Neural progenitor cell (in vitro differentiated cells): Measurements from ENCODE around the gene KCNK10.

Source experiments
- EZH2phosphoT487 ChIP-seq: fragments of 200-600 bp; sonication (generic); IDR thresholded peaks from 2 replicates; pipeline ENCODE4 v1.6.1; 2017; ENCODE audit warnings: antibody characterized with exemption
- TF ChIP-seq, protein P1 (sequence below): fragments of 200-600 bp; sonication (generic); IDR thresholded peaks from 2 replicates; pipeline ENCODE4 v1.5.1; 2017; ENCODE audit warnings: antibody characterized with exemption, mild to moderate bottlenecking

GRCh38 chr14:88325883-88326282 is 2.8 kb upstream of the KCNK10 start:
- TF ChIP-seq EZH2phosphoT487 = no peak
- TF ChIP-seq, protein P1, sequence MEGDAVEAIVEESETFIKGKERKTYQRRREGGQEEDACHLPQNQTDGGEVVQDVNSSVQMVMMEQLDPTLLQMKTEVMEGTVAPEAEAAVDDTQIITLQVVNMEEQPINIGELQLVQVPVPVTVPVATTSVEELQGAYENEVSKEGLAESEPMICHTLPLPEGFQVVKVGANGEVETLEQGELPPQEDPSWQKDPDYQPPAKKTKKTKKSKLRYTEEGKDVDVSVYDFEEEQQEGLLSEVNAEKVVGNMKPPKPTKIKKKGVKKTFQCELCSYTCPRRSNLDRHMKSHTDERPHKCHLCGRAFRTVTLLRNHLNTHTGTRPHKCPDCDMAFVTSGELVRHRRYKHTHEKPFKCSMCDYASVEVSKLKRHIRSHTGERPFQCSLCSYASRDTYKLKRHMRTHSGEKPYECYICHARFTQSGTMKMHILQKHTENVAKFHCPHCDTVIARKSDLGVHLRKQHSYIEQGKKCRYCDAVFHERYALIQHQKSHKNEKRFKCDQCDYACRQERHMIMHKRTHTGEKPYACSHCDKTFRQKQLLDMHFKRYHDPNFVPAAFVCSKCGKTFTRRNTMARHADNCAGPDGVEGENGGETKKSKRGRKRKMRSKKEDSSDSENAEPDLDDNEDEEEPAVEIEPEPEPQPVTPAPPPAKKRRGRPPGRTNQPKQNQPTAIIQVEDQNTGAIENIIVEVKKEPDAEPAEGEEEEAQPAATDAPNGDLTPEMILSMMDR = no peak
